ENCODE measurements around the gene C10orf105. TPM values are rescaled to one million over a fixed set of nuclear protein-coding genes. Genes with fewer than 3 reads are reported as not detected.

Gene C10orf105
- total RNA-seq, 1 experiment from 2014 or later, result not detected

- no peaks in the 10 kb centered on the region for H3F3A ChIP-seq (ENCODE audit: low read length, unreplicated experiment)
- POLR2A ChIA-PET (ENCODE audit: unreplicated experiment), result no interaction called here
- H2AFZ ChIP-seq (ENCODE audit: low read length), result no peak overlapping the region
- H4K20me1 ChIP-seq (ENCODE audit: low read length), result no peaks in the 10 kb centered on the region
- no peak for TF ChIP-seq EZH2phosphoT487 (IDR thresholded peaks at IDR 0.05; ENCODE audit: borderline replicate concordance, low read length)
- TF ChIP-seq, protein P1, sequence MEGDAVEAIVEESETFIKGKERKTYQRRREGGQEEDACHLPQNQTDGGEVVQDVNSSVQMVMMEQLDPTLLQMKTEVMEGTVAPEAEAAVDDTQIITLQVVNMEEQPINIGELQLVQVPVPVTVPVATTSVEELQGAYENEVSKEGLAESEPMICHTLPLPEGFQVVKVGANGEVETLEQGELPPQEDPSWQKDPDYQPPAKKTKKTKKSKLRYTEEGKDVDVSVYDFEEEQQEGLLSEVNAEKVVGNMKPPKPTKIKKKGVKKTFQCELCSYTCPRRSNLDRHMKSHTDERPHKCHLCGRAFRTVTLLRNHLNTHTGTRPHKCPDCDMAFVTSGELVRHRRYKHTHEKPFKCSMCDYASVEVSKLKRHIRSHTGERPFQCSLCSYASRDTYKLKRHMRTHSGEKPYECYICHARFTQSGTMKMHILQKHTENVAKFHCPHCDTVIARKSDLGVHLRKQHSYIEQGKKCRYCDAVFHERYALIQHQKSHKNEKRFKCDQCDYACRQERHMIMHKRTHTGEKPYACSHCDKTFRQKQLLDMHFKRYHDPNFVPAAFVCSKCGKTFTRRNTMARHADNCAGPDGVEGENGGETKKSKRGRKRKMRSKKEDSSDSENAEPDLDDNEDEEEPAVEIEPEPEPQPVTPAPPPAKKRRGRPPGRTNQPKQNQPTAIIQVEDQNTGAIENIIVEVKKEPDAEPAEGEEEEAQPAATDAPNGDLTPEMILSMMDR (conservative IDR thresholded peaks at IDR 0.05; ENCODE audit: low read depth, low read length), result no peak
- TF ChIP-seq EZH2 (IDR thresholded peaks at IDR 0.05; ENCODE audit: low read length, unreplicated experiment), result no peak
- no peak overlapping the region for H3K27ac ChIP-seq (ENCODE audit: low read length)
- no peak overlapping the region for H3K4me2 ChIP-seq (ENCODE audit: low read length)
- no peaks in the 10 kb centered on the region for H3K4me1 ChIP-seq (ENCODE audit: insufficient read depth, low read length)
- intact Hi-C loops (cut with micrococcal nuclease), result no loop called here
- H3K27me3 ChIP-seq (ENCODE audit: low read length), result no peaks in the 10 kb centered on the region
- no peaks in the 10 kb centered on the region for H3K9me3 ChIP-seq (ENCODE audit: low read length)
- no peaks in the 10 kb centered on the region for H3K36me3 ChIP-seq (ENCODE audit: low read depth, low read length)
- CTCF ChIA-PET, result no interaction called here
- ATAC-seq, result no peak
- no TSS peak for BruUV-seq (replicated peaks)
- H3K9ac ChIP-seq (ENCODE audit: low read length), result no peak overlapping the region
- no peak overlapping the region for H3K4me3 ChIP-seq (ENCODE audit: low read length)
- H3K79me2 ChIP-seq (ENCODE audit: low read length), result no peaks in the 10 kb centered on the region
- DNase-seq, result no peak
- H3K9me2 ChIP-seq (replicated peaks; ENCODE audit: low read length), result no peaks in the 10 kb centered on the region
Measured at GRCh38 chr10:71752391-71753090, 33.0 kb upstream of the C10orf105 start.

DNA sequence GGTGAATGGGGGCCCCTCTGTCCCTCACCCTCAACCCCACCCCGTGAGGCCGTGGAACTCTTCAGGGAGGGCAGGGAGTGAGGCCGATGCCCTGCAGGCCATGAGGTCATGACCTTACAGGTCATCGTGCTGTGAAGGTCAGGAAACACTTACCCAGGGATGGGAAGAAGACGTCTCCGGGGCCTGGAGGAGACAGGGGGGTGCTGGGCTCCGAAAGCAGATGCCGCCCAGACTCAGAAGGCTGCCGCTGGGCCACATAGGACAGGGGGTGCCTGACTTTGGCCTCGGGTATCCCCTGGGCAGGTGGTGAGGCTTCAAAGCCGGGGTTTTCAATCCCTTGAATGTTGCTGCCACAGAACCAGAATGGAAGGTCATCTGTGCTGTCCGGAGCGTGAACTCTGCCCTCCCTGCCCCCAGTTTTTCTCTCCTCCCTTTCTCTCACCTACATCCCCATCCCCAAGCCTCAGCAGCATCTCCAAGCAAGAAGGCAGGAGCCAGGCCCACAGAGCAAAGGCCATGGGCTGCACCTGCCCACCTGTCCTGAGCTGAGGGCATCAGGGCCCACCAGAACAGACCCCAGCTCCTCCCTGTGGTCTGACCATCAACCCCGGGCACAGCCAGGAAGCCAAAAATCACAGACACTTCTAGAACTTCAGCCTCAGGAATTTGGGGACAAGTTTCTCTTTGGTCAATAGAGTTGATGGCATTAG is 32.1 kb upstream of the C10orf105 start:
- Histone ChIP-seq H4K20me1 (ENCODE audit: low read length) (no peaks in the 10 kb centered on the region), H3F3A (ENCODE audit: low read length, unreplicated experiment) (no peaks in the 10 kb centered on the region), H3K9me2 (replicated peaks; ENCODE audit: low read length) (no peaks in the 10 kb centered on the region), H3K4me3 (ENCODE audit: low read length) (no peak overlapping the region), H3K27ac (ENCODE audit: low read length) (no peak overlapping the region), H3K9me3 (ENCODE audit: low read length) (no peaks in the 10 kb centered on the region), H3K36me3 (ENCODE audit: low read depth, low read length) (no peaks in the 10 kb centered on the region), H3K79me2 (ENCODE audit: low read length) (no peaks in the 10 kb centered on the region), H3K9ac (ENCODE audit: low read length) (no peak overlapping the region), H2AFZ (ENCODE audit: low read length) (no peak overlapping the region), H3K4me1 (ENCODE audit: insufficient read depth, low read length) (no peaks in the 10 kb centered on the region), H3K4me2 (ENCODE audit: low read length) (no peak overlapping the region), H3K27me3 (ENCODE audit: low read length) (no peaks in the 10 kb centered on the region)
- ChIA-PET CTCF (no interaction called here), POLR2A (ENCODE audit: unreplicated experiment) (interaction anchor here (0.6 kb wide), 1 partner anchor 85 kb away, joined by 3 read pairs; no protein-coding TSS in a partner anchor)
- intact Hi-C loops (cut with micrococcal nuclease), result no loop called here
- ATAC-seq (no peak), DNase-seq (no peak)
- TF ChIP-seq EZH2phosphoT487 (IDR thresholded peaks at IDR 0.05; ENCODE audit: borderline replicate concordance, low read length) (no peak), EZH2 (IDR thresholded peaks at IDR 0.05; ENCODE audit: low read length, unreplicated experiment) (no peak)
- TF ChIP-seq, protein P1 (conservative IDR thresholded peaks at IDR 0.05; ENCODE audit: low read depth, low read length), result no peak
- BruUV-seq (replicated peaks), result no TSS peak

- H3K27ac ChIP-seq (ENCODE audit: low read length), result no peak overlapping the region
- H3K4me2 ChIP-seq (ENCODE audit: low read length), result no peak overlapping the region
- H4K20me1 ChIP-seq (ENCODE audit: low read length), result no peaks in the 10 kb centered on the region
- TF ChIP-seq EZH2phosphoT487 (IDR thresholded peaks at IDR 0.05; ENCODE audit: borderline replicate concordance, low read length) (no peak), EZH2 (IDR thresholded peaks at IDR 0.05; ENCODE audit: low read length, unreplicated experiment) (no peak)
- TF ChIP-seq, protein P1 (conservative IDR thresholded peaks at IDR 0.05; ENCODE audit: low read depth, low read length), result no peak
- no TSS peak for BruUV-seq (replicated peaks)
- H3K4me1 ChIP-seq (ENCODE audit: insufficient read depth, low read length), result no peaks in the 10 kb centered on the region
- no peak overlapping the region for H3K9ac ChIP-seq (ENCODE audit: low read length)
- DNase-seq (no peak), ATAC-seq (no peak)
- no peaks in the 10 kb centered on the region for H3K36me3 ChIP-seq (ENCODE audit: low read depth, low read length)
- no peaks in the 10 kb centered on the region for H3F3A ChIP-seq (ENCODE audit: low read length, unreplicated experiment)
- POLR2A ChIA-PET (ENCODE audit: unreplicated experiment), result no interaction called here
- no peaks in the 10 kb centered on the region for H3K9me2 ChIP-seq (replicated peaks; ENCODE audit: low read length)
- H3K27me3 ChIP-seq (ENCODE audit: low read length), result no peaks in the 10 kb centered on the region
- H3K4me3 ChIP-seq (ENCODE audit: low read length), result no peak overlapping the region
- no peaks in the 10 kb centered on the region for H3K79me2 ChIP-seq (ENCODE audit: low read length)
- H3K9me3 ChIP-seq (ENCODE audit: low read length), result no peaks in the 10 kb centered on the region
- CTCF ChIA-PET, result no interaction called here
- H2AFZ ChIP-seq (ENCODE audit: low read length), result no peak overlapping the region
- intact Hi-C loops (cut with micrococcal nuclease), result no loop called here
Measured at GRCh38 chr10:71750986-71751385, 31.4 kb upstream of the C10orf105 start.

Data from PC-3 (cell line).